SK-N-SH treated with all-trans-retinoic acid at 6 μM for 48 hours (cell line): ENCODE results near the gene TXNRD2.

Experiments
- ATAC-seq: fragments of 200-7000 bp; cut with Tn5 transposase; 3 replicates; pipeline ENCODE4 v1.9.1; 2020; ENCODE audit warnings: mild to moderate bottlenecking, moderate library complexity
- ARNTL ChIP-seq: fragments of 450-650 bp; formaldehyde crosslinking; IDR thresholded peaks from 2 replicates; pipeline ENCODE4 v1.5.0; 2020; ENCODE audit warnings: low read depth, mild to moderate bottlenecking, moderate library complexity, borderline replicate concordance
- CREB5 ChIP-seq: fragments of 250-450 bp; sonication (Bioruptor Pico); IDR thresholded peaks from 2 replicates; pipeline ENCODE4 v1.5.1; 2020; ENCODE audit warnings: low read depth, mild to moderate bottlenecking, moderate library complexity
- CSDC2 ChIP-seq: fragments of 250-450 bp; sonication (Bioruptor Pico); IDR thresholded peaks from 2 replicates; pipeline ENCODE4 v1.5.0; 2020; ENCODE audit warnings: mild to moderate bottlenecking, moderate library complexity
- CSRNP3 ChIP-seq: fragments of 250-450 bp; sonication (Bioruptor Pico); IDR thresholded peaks from 2 replicates; pipeline ENCODE4 v1.5.1; 2021; ENCODE audit warnings: mild to moderate bottlenecking, moderate library complexity
- ESRRG ChIP-seq: fragments of 250-450 bp; sonication (Bioruptor Pico); IDR thresholded peaks from 2 replicates; pipeline ENCODE4 v1.6.1; 2021; ENCODE audit warnings: mild to moderate bottlenecking
- GLIS3 ChIP-seq: fragments of 250-450 bp; sonication (Bioruptor Pico); IDR thresholded peaks from 2 replicates; pipeline ENCODE4 v1.5.0; 2020; ENCODE audit warnings: mild to moderate bottlenecking, moderate library complexity
- ISL1 ChIP-seq: fragments of 250-450 bp; sonication (Bioruptor Pico); IDR thresholded peaks from 2 replicates; pipeline ENCODE4 v2.1.2; 2022; ENCODE audit warnings: mild to moderate bottlenecking, moderate library complexity
- OSR1 ChIP-seq: fragments of 250-450 bp; sonication (Bioruptor Pico); IDR thresholded peaks from 2 replicates; pipeline ENCODE4 v1.8.0; 2022; ENCODE audit warnings: moderate library complexity, mild to moderate bottlenecking, inconsistent platforms
- PATZ1 ChIP-seq: fragments of 250-450 bp; sonication (Bioruptor Pico); IDR thresholded peaks from 2 replicates; pipeline ENCODE4 v1.8.0; 2020; ENCODE audit warnings: mild to moderate bottlenecking, moderate library complexity, borderline replicate concordance
- POU6F1 ChIP-seq: fragments of 250-450 bp; sonication (Bioruptor Pico); IDR thresholded peaks from 2 replicates; pipeline ENCODE4 v1.8.0; 2021; ENCODE audit warnings: low read depth, mild to moderate bottlenecking, moderate library complexity, borderline replicate concordance
- PPARA ChIP-seq: fragments of 250-450 bp; sonication (Bioruptor Pico); IDR thresholded peaks from 2 replicates; pipeline ENCODE4 v1.5.0; 2020; ENCODE audit warnings: mild to moderate bottlenecking, borderline replicate concordance
- RARB ChIP-seq: fragments of 250-450 bp; sonication (Bioruptor Pico); IDR thresholded peaks from 2 replicates; pipeline ENCODE4 v1.8.0; 2021; ENCODE audit warnings: mild to moderate bottlenecking, moderate library complexity
- SNAI2 ChIP-seq: fragments of 250-450 bp; sonication (Bioruptor Pico); IDR thresholded peaks from 2 replicates; pipeline ENCODE4 v1.5.0; 2020; ENCODE audit warnings: mild to moderate bottlenecking, moderate library complexity
- TCF4 ChIP-seq: fragments of 250-450 bp; sonication (Bioruptor Pico); IDR thresholded peaks from 2 replicates; pipeline ENCODE4 v1.8.0; 2021; ENCODE audit warnings: mild to moderate bottlenecking, moderate library complexity, borderline replicate concordance
- TOX ChIP-seq: fragments of 250-450 bp; sonication (Bioruptor Pico); IDR thresholded peaks from 2 replicates; pipeline ENCODE4 v1.8.0; 2021; ENCODE audit warnings: mild to moderate bottlenecking, moderate library complexity, borderline replicate concordance
- TSHZ2 ChIP-seq: fragments of 250-450 bp; sonication (Bioruptor Pico); IDR thresholded peaks from 2 replicates; pipeline ENCODE4 v1.5.0; 2020; ENCODE audit warnings: mild to moderate bottlenecking, moderate library complexity
- ZC3H10 ChIP-seq: fragments of 250-450 bp; sonication (Bioruptor Pico); IDR thresholded peaks from 2 replicates; pipeline ENCODE4 v1.5.1; 2021; ENCODE audit warnings: mild to moderate bottlenecking, moderate library complexity
- ZFP3 ChIP-seq: fragments of 250-450 bp; sonication (Bioruptor Pico); IDR thresholded peaks from 2 replicates; pipeline ENCODE4 v1.5.0; 2020; ENCODE audit warnings: mild to moderate bottlenecking, moderate library complexity
- ZFP30 ChIP-seq: fragments of 450-650 bp; formaldehyde crosslinking; IDR thresholded peaks from 2 replicates; pipeline ENCODE4 v1.5.0; 2022; ENCODE audit warnings: mild to moderate bottlenecking, moderate library complexity
- ZNF565 ChIP-seq: fragments of 450-650 bp; formaldehyde crosslinking; conservative IDR thresholded peaks from 2 replicates; pipeline ENCODE4 v1.5.0; 2020; ENCODE audit warnings: low read depth, mild to moderate bottlenecking, moderate library complexity
- ZNF70 ChIP-seq: fragments of 450-650 bp; formaldehyde crosslinking; IDR thresholded peaks from 2 replicates; pipeline ENCODE4 v1.5.0; 2020; ENCODE audit warnings: mild to moderate bottlenecking, moderate library complexity
- ZNF8 ChIP-seq: fragments of 450-650 bp; formaldehyde crosslinking; IDR thresholded peaks from 2 replicates; pipeline ENCODE4 v1.5.0; 2020; ENCODE audit warnings: mild to moderate bottlenecking, moderate library complexity

Gene TXNRD2

GRCh38 chr22:19885841-19886592 is 55.6 kb downstream of the TXNRD2 start:
- TF ChIP-seq ZNF70 (CRISPR knock-in tag) (no peak), RARB (CRISPR knock-in tag) (no peak), PPARA (CRISPR knock-in tag) (no peak), CSDC2 (CRISPR knock-in tag) (no peak), TOX (CRISPR knock-in tag) (no peak), ZFP30 (CRISPR knock-in tag) (no peak), ZNF8 (CRISPR knock-in tag) (no peak), PATZ1 (CRISPR knock-in tag) (no peak), TSHZ2 (CRISPR knock-in tag) (no peak), TCF4 (CRISPR knock-in tag) (no peak), POU6F1 (CRISPR knock-in tag) (no peak), ISL1 (CRISPR knock-in tag) (no peak), SNAI2 (no peak), OSR1 (CRISPR knock-in tag) (no peak), ESRRG (CRISPR knock-in tag) (no peak), CREB5 (CRISPR knock-in tag) (no peak), CSRNP3 (CRISPR knock-in tag) (no peak), ZC3H10 (CRISPR knock-in tag) (no peak), GLIS3 (no peak), ARNTL (CRISPR knock-in tag) (no peak)
- ATAC-seq, result no peak

GRCh38 chr22:19884954-19885751 is 56.5 kb downstream of the TXNRD2 start:
- no peak for TF ChIP-seq ZNF565
- TF ChIP-seq SNAI2, result no peak
- no peak for TF ChIP-seq ZFP3
- TF ChIP-seq ZFP30 (CRISPR knock-in tag), result no peak
- TF ChIP-seq ZNF70 (CRISPR knock-in tag), result no peak
- no peak for ATAC-seq
